GM12878 (cell line): ENCODE measurements around the gene FAM25A. TPM values are rescaled to one million over a fixed set of nuclear protein-coding genes. Genes with fewer than 3 reads are reported as not detected.
A peak's percentile ranks its signal among the peaks of the same experiment; 100 is the strongest.

Experiments used
- BHLHE40 ChIP-seq, 2 experiments: fragments of 450-650 bp in 1 of 2; IDR thresholded peaks; 2 replicates each; pipeline ENCODE4 v1.6.1; 2011 to 2017; ENCODE audit warnings: low read depth in 2 of 2, borderline replicate concordance in 1 of 2, improper control_type of control experiment in 1 of 2, low read length in 1 of 2, mild to moderate bottlenecking in 1 of 2
- CHD1 ChIP-seq: IDR thresholded peaks from 2 replicates; pipeline ENCODE4 v1.6.1; 2012; ENCODE audit warnings: low read depth, low read length, improper control_type of control experiment
- CHD2 ChIP-seq: IDR thresholded peaks from 2 replicates; pipeline ENCODE4 v1.6.1; 2011; ENCODE audit warnings: low read depth, low read length, improper control_type of control experiment, borderline replicate concordance
- ELK1 ChIP-seq: IDR thresholded peaks from 2 replicates; pipeline ENCODE4 v1.6.1; 2012; ENCODE audit warnings: low read depth, low read length, improper control_type of control experiment
- FOXM1 ChIP-seq: IDR thresholded peaks from 2 replicates; pipeline ENCODE4 v1.6.1; 2012; ENCODE audit warnings: low read depth, mild to moderate bottlenecking, inconsistent platforms, low read length, moderate library complexity
- HDGF ChIP-seq: fragments of 450-650 bp; IDR thresholded peaks from 2 replicates; pipeline ENCODE4 v1.6.1; 2016; ENCODE audit warnings: antibody characterized with exemption
- IRF3 ChIP-seq: fragments of 450-650 bp; IDR thresholded peaks from 2 replicates; pipeline ENCODE4 v1.6.1; 2014; ENCODE audit warnings: mild to moderate bottlenecking
- IRF4 ChIP-seq: IDR thresholded peaks from 2 replicates; pipeline ENCODE4 v1.6.1; 2011; ENCODE audit warnings: low read depth, low read length
- MTA2 ChIP-seq: fragments of 450-650 bp; IDR thresholded peaks from 2 replicates; pipeline ENCODE4 v1.6.1; 2016; ENCODE audit warnings: low read depth, mild to moderate bottlenecking, moderate library complexity
- NBN ChIP-seq: fragments of 450-650 bp; IDR thresholded peaks from 2 replicates; pipeline ENCODE4 v1.6.1; 2016
- RAD51 ChIP-seq: fragments of 450-650 bp; IDR thresholded peaks from 2 replicates; pipeline ENCODE4 v1.6.1; 2016; ENCODE audit warnings: moderate library complexity, mild to moderate bottlenecking, inconsistent platforms
- RBBP5 ChIP-seq: fragments of 200-600 bp; sonication (generic); conservative IDR thresholded peaks from 2 replicates; pipeline ENCODE4 v1.6.1; 2016
- SIN3A ChIP-seq: IDR thresholded peaks from 2 replicates; pipeline ENCODE4 v1.6.1; 2012; ENCODE audit warnings: low read depth, low read length, improper control_type of control experiment
- SMAD5 ChIP-seq: IDR thresholded peaks from 2 replicates; pipeline ENCODE4 v1.6.1; 2016; ENCODE audit warnings: antibody characterized with exemption, low read depth
- ZBTB33 ChIP-seq: fragments of 450-650 bp; IDR thresholded peaks from 2 replicates; pipeline ENCODE4 v1.6.1; 2017; ENCODE audit warnings: mild to moderate bottlenecking
- ZBTB4 ChIP-seq: fragments of 450-650 bp; formaldehyde crosslinking; IDR thresholded peaks from 2 replicates; pipeline ENCODE4 v1.4.0; 2022; ENCODE audit warnings: mild to moderate bottlenecking, moderate library complexity
- ZNF592 ChIP-seq: fragments of 450-650 bp; IDR thresholded peaks from 2 replicates; pipeline ENCODE4 v1.6.1; 2017; ENCODE audit warnings: mild to moderate bottlenecking, moderate library complexity
- ZNF622 ChIP-seq: fragments of 450-650 bp; IDR thresholded peaks from 2 replicates; pipeline ENCODE4 v1.6.1; 2017; ENCODE audit warnings: mild to moderate bottlenecking, inconsistent platforms
- ZZZ3 ChIP-seq: IDR thresholded peaks from 2 replicates; pipeline ENCODE4 v1.6.1; 2011; ENCODE audit warnings: low read depth; ENCODE audit not compliant: control insufficient read depth, insufficient read length
- polyA plus RNA-seq, 11 experiments: library from polyadenylated mRNA; depleted of rRNA in 4 of 11; unstranded in 6 of 11; stranded (reverse) in 5 of 11; fragments of >200 nt; fragmentation: Nextera tagmentation in 4 of 11; fragmentation: Illumina TruSeq in 1 of 11; extraction: Ambion mirVana in 4 of 11; extraction: Trizol in 1 of 11; gene quantifications; 1 replicate in 1 of 11; 2 replicates in 10 of 11; pipeline versions ENCODE4 v1.2.1 to v1.2.3, GENCODE V29; 2011 to 2016; ENCODE audit warnings: inconsistent platforms in 2 of 11, missing spikeins in 2 of 11, low read depth in 1 of 11
- total RNA-seq, 4 experiments: library from RNA; depleted of rRNA in 3 of 4; stranded (reverse); fragments of >200 nt in 3 of 4; fragmentation: Illumina TruSeq in 1 of 4; extraction: Trizol in 1 of 4; gene quantifications; 2 replicates each; pipeline versions ENCODE4 v1.2.1 to v1.2.3, GENCODE V29; 2013 to 2021

Gene FAM25A
- total and polyA plus RNA-seq, 10 of the 15 experiments (the other 5 are each of a cell fraction or from before 2014, with no cell fraction given) = not detected

- TF ChIP-seq ZZZ3 (no peak), IRF4 (no peak), SMAD5 (no peak), ZBTB4 (no peak), BHLHE40 (IDR thresholded peaks at IDR 0.05; ENCODE audit: borderline replicate concordance in 1 of 2, low read depth in 2 of 2, low read length in 1 of 2) (peak; percentile 100), MTA2 (no peak; the same call in 1 of the 2 replicates), RBBP5 (no peak), ZBTB33 (no peak), ELK1 (no peak), IRF3 (no peak), HDGF (no peak), NBN (no peak), RAD51 (peak; percentile 79), ZNF622 (no peak), CHD2 (0 out of 2 replicates have a peak, but pooled peaks have one; percentile 19), SIN3A (no peak; the same call in 1 of the 2 replicates), FOXM1 (no peak), ZNF592 (no peak), CHD1 (no peak)
Measured at GRCh38 chr10:86971232-86971991, 48.7 kb upstream of the FAM25A start (continued).
